Measurements from ENCODE around the gene CRK. TPM values are rescaled to one million over a fixed set of nuclear protein-coding genes. Genes with fewer than 3 reads are reported as not detected.

Gene CRK
- total RNA-seq, 1 donor, result 109 TPM

- Histone ChIP-seq H3K4me2 (ENCODE audit: insufficient read depth, low read length) (no peak overlapping the region), H3K79me2 (ENCODE audit: insufficient read depth, low read length) (peaks cover 99% of the 10 kb centered on the region), H3K36me3 (ENCODE audit: insufficient read depth, low read length) (peaks cover 21% of the 10 kb centered on the region), H3K27me3 (ENCODE audit: insufficient read depth, low read length) (no peaks in the 10 kb centered on the region), H4K20me1 (ENCODE audit: insufficient read depth, low read length) (peaks cover 96% of the 10 kb centered on the region), H3K4me3 (ENCODE audit: insufficient read depth, low read length) (no peak overlapping the region), H3K9me3 (ENCODE audit: low read depth, low read length) (no peaks in the 10 kb centered on the region), H2AFZ (ENCODE audit: low read length) (no peak overlapping the region), H3K4me1 (ENCODE audit: insufficient read depth, low read length) (peaks cover 45% of the 10 kb centered on the region), H3K27ac (ENCODE audit: low read depth, low read length) (peak overlapping the region; percentile 41)
- no peak for DNase-seq (ENCODE audit: insufficient read length, low spot score, missing footprints)
- no peak for TF ChIP-seq CTCF (IDR thresholded peaks at IDR 0.05; ENCODE audit: extremely low read depth, low read depth, low read length)
Observed at GRCh38 chr17:1377334-1377733, 78.7 kb downstream of the CRK start.

GRCh38 chr17:1376061-1376460, 80.0 kb downstream of the CRK start:
- DNase-seq (ENCODE audit: insufficient read length, low spot score, missing footprints), result no peak
- Histone ChIP-seq H3K79me2 (ENCODE audit: insufficient read depth, low read length) (peaks cover 100% of the 10 kb centered on the region), H3K27ac (ENCODE audit: low read depth, low read length) (peak overlapping the region; percentile 36), H3K36me3 (ENCODE audit: insufficient read depth, low read length) (peaks cover 25% of the 10 kb centered on the region), H3K27me3 (ENCODE audit: insufficient read depth, low read length) (no peaks in the 10 kb centered on the region), H3K4me2 (ENCODE audit: insufficient read depth, low read length) (no peak overlapping the region), H2AFZ (ENCODE audit: low read length) (no peak overlapping the region), H4K20me1 (ENCODE audit: insufficient read depth, low read length) (peaks cover 100% of the 10 kb centered on the region), H3K4me1 (ENCODE audit: insufficient read depth, low read length) (peaks cover 40% of the 10 kb centered on the region), H3K9me3 (ENCODE audit: low read depth, low read length) (no peaks in the 10 kb centered on the region), H3K4me3 (ENCODE audit: insufficient read depth, low read length) (no peak overlapping the region)
- no peak for TF ChIP-seq CTCF (IDR thresholded peaks at IDR 0.05; ENCODE audit: extremely low read depth, low read depth, low read length)

GRCh38 chr17:1375615-1376014, 80.4 kb downstream of the CRK start:
- Histone ChIP-seq H3K27me3 (ENCODE audit: insufficient read depth, low read length) (no peaks in the 10 kb centered on the region), H3K9me3 (ENCODE audit: low read depth, low read length) (no peaks in the 10 kb centered on the region), H3K27ac (ENCODE audit: low read depth, low read length) (peak overlapping the region; percentile 36), H4K20me1 (ENCODE audit: insufficient read depth, low read length) (peaks cover 100% of the 10 kb centered on the region), H2AFZ (ENCODE audit: low read length) (no peak overlapping the region), H3K4me2 (ENCODE audit: insufficient read depth, low read length) (peak overlapping the region; percentile 4), H3K4me1 (ENCODE audit: insufficient read depth, low read length) (peaks cover 36% of the 10 kb centered on the region), H3K36me3 (ENCODE audit: insufficient read depth, low read length) (peaks cover 25% of the 10 kb centered on the region), H3K79me2 (ENCODE audit: insufficient read depth, low read length) (peaks cover 100% of the 10 kb centered on the region), H3K4me3 (ENCODE audit: insufficient read depth, low read length) (no peak overlapping the region)
- no peak for TF ChIP-seq CTCF (IDR thresholded peaks at IDR 0.05; ENCODE audit: extremely low read depth, low read depth, low read length)
- DNase-seq (ENCODE audit: insufficient read length, low spot score, missing footprints), result no peak

- Histone ChIP-seq H3K36me3 (ENCODE audit: insufficient read depth, low read length) (peaks cover 25% of the 10 kb centered on the region), H2AFZ (ENCODE audit: low read length) (no peak overlapping the region), H4K20me1 (ENCODE audit: insufficient read depth, low read length) (peaks cover 98% of the 10 kb centered on the region), H3K4me1 (ENCODE audit: insufficient read depth, low read length) (peaks cover 26% of the 10 kb centered on the region), H3K79me2 (ENCODE audit: insufficient read depth, low read length) (peaks cover 100% of the 10 kb centered on the region), H3K27ac (ENCODE audit: low read depth, low read length) (no peak overlapping the region), H3K4me2 (ENCODE audit: insufficient read depth, low read length) (no peak overlapping the region), H3K9me3 (ENCODE audit: low read depth, low read length) (no peaks in the 10 kb centered on the region), H3K4me3 (ENCODE audit: insufficient read depth, low read length) (no peak overlapping the region), H3K27me3 (ENCODE audit: insufficient read depth, low read length) (no peaks in the 10 kb centered on the region)
- TF ChIP-seq CTCF (IDR thresholded peaks at IDR 0.05; ENCODE audit: extremely low read depth, low read depth, low read length), result no peak
- no peak for DNase-seq (ENCODE audit: insufficient read length, low spot score, missing footprints)
Observed at GRCh38 chr17:1374431-1375177, 81.4 kb downstream of the CRK start.

Measured in osteoblast (primary cell).